K562 (cell line): ENCODE results near the gene NRG3. TPM values are rescaled to one million over a fixed set of nuclear protein-coding genes. Genes with fewer than 3 reads are reported as not detected.

Experiments used
- ATAC-seq: fragments of 200-7000 bp; cut with Tn5 transposase; 3 replicates; pipeline ENCODE4 v1.9.1; 2020; ENCODE audit warnings: moderate library complexity
- BruUV-seq: library from RNA; stranded (reverse); fragments of 400-500 nt; replicated peaks from 2 replicates; lab custom pipeline; 2021; lab: Mats Ljungman, UMichigan
- CTCF ChIA-PET: fragments of 300-600 bp; formaldehyde crosslinking; extraction: SDS; loops from one replicate; lab custom pipeline; 2021; ENCODE audit warnings: low intra/inter-chr PET ratio; lab: Yijun Ruan, JAX
- POLR2A ChIA-PET: fragments of 300-600, 350-650 bp; sonication (Branson Sonifier 250); formaldehyde crosslinking; extraction: SDS; loops from one replicate; lab custom pipeline; 2021; ENCODE audit warnings: antibody characterized with exemption, inconsistent platforms; lab: Yijun Ruan, JAX
- DNase-seq, 4 experiments: peaks; one replicate each; pipeline versions ENCODE4 v3.0.0 to v3.0.0-alpha.2; 2011 to 2018; ENCODE audit warnings: low spot score in 3 of 4, mixed read lengths in 3 of 4; ENCODE audit errors: extremely low read depth in 1 of 4
- FAIRE-seq: peaks from 2 replicates; lab custom pipeline; 2011; peaks lifted over from hg19 to GRCh38; lab: Jason Lieb, UNC
- H2AFZ ChIP-seq: 2 replicates; pipeline ENCODE4 v1.6.0; 2011; ENCODE audit warnings: low read depth, low read length, control low read depth, inconsistent platforms
- H3K27ac ChIP-seq: fragments of 200-600 bp; 3 replicates; pipeline ENCODE4 v1.8.0; 2011; ENCODE audit warnings: low read depth, mild to moderate bottlenecking, control low read depth, inconsistent platforms, low read length, moderate library complexity, mixed read lengths; ENCODE audit errors: extremely low read depth
- H3K27me3 ChIP-seq, 2 experiments: fragments of 300-600 bp in 1 of 2; 2 replicates in 1 of 2; 3 replicates in 1 of 2; pipeline versions ENCODE4 v1.6.0 to v1.8.0; 2011; ENCODE audit warnings: inconsistent platforms in 2 of 2, low read length in 2 of 2, mild to moderate bottlenecking in 1 of 2, mixed read lengths in 1 of 2, moderate library complexity in 1 of 2; ENCODE audit not compliant: control insufficient read depth in 2 of 2, insufficient read depth in 2 of 2
- H3K36me3 ChIP-seq: fragments of 300-600 bp; 3 replicates; pipeline ENCODE4 v1.8.0; 2011; ENCODE audit warnings: mild to moderate bottlenecking, low read length, inconsistent platforms; ENCODE audit not compliant: control insufficient read depth, insufficient read depth
- H3K4me1 ChIP-seq, 2 experiments: fragments of 200-600 bp in 1 of 2; replicated peaks in 1 of 2; 2 replicates in 1 of 2; 3 replicates in 1 of 2; pipeline versions ENCODE4 v1.5.1 to v1.8.0; 2011; ENCODE audit warnings: inconsistent platforms in 2 of 2, low read length in 2 of 2, mild to moderate bottlenecking in 1 of 2, mixed read lengths in 1 of 2, moderate library complexity in 1 of 2; ENCODE audit not compliant: control insufficient read depth in 2 of 2, insufficient read depth in 2 of 2
- H3K4me2 ChIP-seq: 2 replicates; pipeline ENCODE4 v1.6.1; 2011; ENCODE audit warnings: low read length, control low read depth, inconsistent platforms, mixed read lengths; ENCODE audit not compliant: insufficient read depth
- H3K4me3 ChIP-seq: fragments of 200-600 bp; sonication (generic), shearing (Covaris generic); 2 replicates; pipeline ENCODE4 v1.5.1; 2016; ENCODE audit warnings: control low read depth, inconsistent platforms
- H3K79me2 ChIP-seq: fragments of 200-600 bp; 3 replicates; pipeline ENCODE4 v1.8.0; 2011; ENCODE audit warnings: low read length, inconsistent platforms; ENCODE audit not compliant: control insufficient read depth, insufficient read depth
- H3K9ac ChIP-seq, 2 experiments: 2 replicates each; pipeline versions ENCODE4 v1.6.0 to v1.6.1; 2011; ENCODE audit warnings: low read depth in 2 of 2, low read length in 2 of 2, control low read depth in 1 of 2, inconsistent platforms in 1 of 2, mild to moderate bottlenecking in 1 of 2, mixed read lengths in 1 of 2; ENCODE audit not compliant: insufficient read depth in 1 of 2
- H3K9me1 ChIP-seq: one replicate; pipeline ENCODE4 v1.6.0; 2011; ENCODE audit warnings: inconsistent platforms, mild to moderate bottlenecking, low read length, moderate library complexity; ENCODE audit not compliant: control insufficient read depth, insufficient read depth
- H3K9me3 ChIP-seq: replicated peaks from 2 replicates; pipeline ENCODE4 v1.5.1; 2011; ENCODE audit warnings: low read depth, low read length, inconsistent platforms; ENCODE audit not compliant: control insufficient read depth, insufficient read depth
- H4K20me1 ChIP-seq: replicated peaks from 2 replicates; pipeline ENCODE4 v1.6.1; 2011; ENCODE audit warnings: low read length, inconsistent platforms, mixed read lengths; ENCODE audit not compliant: control insufficient read depth, insufficient read depth
- ELF4 ChIP-seq: fragments of 450-650 bp; formaldehyde crosslinking; IDR thresholded peaks from 2 replicates; pipeline ENCODE4 v1.4.0; 2022; ENCODE audit warnings: missing genetic modification characterization
- JUND ChIP-seq, 2 experiments: IDR thresholded peaks; 2 replicates in 1 of 2; 3 replicates in 1 of 2; pipeline ENCODE4 v1.6.1; 2011; ENCODE audit warnings: borderline replicate concordance in 2 of 2, low read depth in 2 of 2, low read length in 2 of 2, improper control_type of control experiment in 1 of 2, missing biosample characterization in 1 of 2, missing genetic modification characterization in 1 of 2, missing genetic modification reagents in 1 of 2
- NELFE ChIP-seq: IDR thresholded peaks from 2 replicates; pipeline ENCODE4 v1.6.1; 2011; ENCODE audit warnings: mild to moderate bottlenecking; ENCODE audit not compliant: insufficient read depth, insufficient read length
- NR2F6 ChIP-seq: fragments of 450-650 bp; formaldehyde crosslinking; IDR thresholded peaks from 2 replicates; pipeline ENCODE4 v1.4.0; 2020; ENCODE audit warnings: mild to moderate bottlenecking
- WGBS: fragments of 100-300 bp; shearing (Covaris generic); methylation state at CpG from one replicate; pipeline ENCODE4 v1.1.6; 2016; ENCODE audit warnings: low coverage, mixed read lengths; ENCODE audit not compliant: insufficient coverage; ENCODE audit errors: missing lambda C conversion rate; 5-methylcytosine and 5-hydroxymethylcytosine counted together
- in situ Hi-C: fragments of 300-500 bp; cut with MboI; formaldehyde crosslinking; loops from 4 replicates; pipeline ENCODE4 v1.15.0; 2018; ENCODE audit warnings: inconsistent platforms, mixed read lengths
- intact Hi-C: fragments of 100-400 bp; cut with micrococcal nuclease; formaldehyde crosslinking; loops from 2 replicates; pipeline ENCODE4 v1.14.2; 2022
- polyA plus RNA-seq, 8 experiments: library from polyadenylated mRNA; depleted of rRNA in 4 of 8; stranded (reverse) in 5 of 8; unstranded in 3 of 8; fragments of >200 nt; fragmentation: Nextera tagmentation in 2 of 8; fragmentation: Illumina TruSeq in 1 of 8; extraction: Ambion mirVana in 2 of 8; extraction: Trizol in 1 of 8; gene quantifications; 2 replicates each; pipeline versions ENCODE4 v1.2.1 to v1.2.3, GENCODE V29; 2011 to 2014; ENCODE audit warnings: inconsistent platforms in 1 of 8, missing spikeins in 1 of 8
- total RNA-seq, 7 experiments: library from RNA; depleted of rRNA in 6 of 7; stranded (reverse); fragments of >200 nt in 6 of 7; fragmentation: Illumina TruSeq in 2 of 7; extraction: Trizol in 2 of 7; gene quantifications; 2 replicates each; pipeline versions ENCODE4 v1.2.1 to v1.2.3, GENCODE V29; 2011 to 2021; ENCODE audit warnings: low replicate concordance in 1 of 7
- TF ChIP-seq, protein P1 (sequence below): fragments of 150-350 bp; IDR thresholded peaks from 2 replicates; pipeline ENCODE4 v1.6.1; 2014; ENCODE audit warnings: low read depth, mild to moderate bottlenecking, low read length, borderline replicate concordance
- TF ChIP-seq, protein P2 (sequence below): fragments of 250-450 bp; sonication (Bioruptor Pico); IDR thresholded peaks from 2 replicates; pipeline ENCODE4 v1.5.0; 2021

NRG3 gene
- total and polyA plus RNA-seq, 9 of the 15 experiments (the other 6 are each of a cell fraction or from before 2014, with no cell fraction given), result not detected

- TF ChIP-seq JUND (IDR thresholded peaks at IDR 0.05; ENCODE audit: borderline replicate concordance, low read depth, low read length) (no peak), JUND (tag; IDR thresholded peaks at IDR 0.05; ENCODE audit: borderline replicate concordance, low read depth, low read length) (no peak), ELF4 (CRISPR knock-in tag) (no peak), NR2F6 (CRISPR knock-in tag) (no peak)
- TF ChIP-seq, protein P1, sequence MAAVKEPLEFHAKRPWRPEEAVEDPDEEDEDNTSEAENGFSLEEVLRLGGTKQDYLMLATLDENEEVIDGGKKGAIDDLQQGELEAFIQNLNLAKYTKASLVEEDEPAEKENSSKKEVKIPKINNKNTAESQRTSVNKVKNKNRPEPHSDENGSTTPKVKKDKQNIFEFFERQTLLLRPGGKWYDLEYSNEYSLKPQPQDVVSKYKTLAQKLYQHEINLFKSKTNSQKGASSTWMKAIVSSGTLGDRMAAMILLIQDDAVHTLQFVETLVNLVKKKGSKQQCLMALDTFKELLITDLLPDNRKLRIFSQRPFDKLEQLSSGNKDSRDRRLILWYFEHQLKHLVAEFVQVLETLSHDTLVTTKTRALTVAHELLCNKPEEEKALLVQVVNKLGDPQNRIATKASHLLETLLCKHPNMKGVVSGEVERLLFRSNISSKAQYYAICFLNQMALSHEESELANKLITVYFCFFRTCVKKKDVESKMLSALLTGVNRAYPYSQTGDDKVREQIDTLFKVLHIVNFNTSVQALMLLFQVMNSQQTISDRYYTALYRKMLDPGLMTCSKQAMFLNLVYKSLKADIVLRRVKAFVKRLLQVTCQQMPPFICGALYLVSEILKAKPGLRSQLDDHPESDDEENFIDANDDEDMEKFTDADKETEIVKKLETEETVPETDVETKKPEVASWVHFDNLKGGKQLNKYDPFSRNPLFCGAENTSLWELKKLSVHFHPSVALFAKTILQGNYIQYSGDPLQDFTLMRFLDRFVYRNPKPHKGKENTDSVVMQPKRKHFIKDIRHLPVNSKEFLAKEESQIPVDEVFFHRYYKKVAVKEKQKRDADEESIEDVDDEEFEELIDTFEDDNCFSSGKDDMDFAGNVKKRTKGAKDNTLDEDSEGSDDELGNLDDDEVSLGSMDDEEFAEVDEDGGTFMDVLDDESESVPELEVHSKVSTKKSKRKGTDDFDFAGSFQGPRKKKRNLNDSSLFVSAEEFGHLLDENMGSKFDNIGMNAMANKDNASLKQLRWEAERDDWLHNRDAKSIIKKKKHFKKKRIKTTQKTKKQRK, result no peak
Observed at GRCh38 chr10:82908096-82908495, 1033.1 kb downstream of the NRG3 start (continued).

DNA sequence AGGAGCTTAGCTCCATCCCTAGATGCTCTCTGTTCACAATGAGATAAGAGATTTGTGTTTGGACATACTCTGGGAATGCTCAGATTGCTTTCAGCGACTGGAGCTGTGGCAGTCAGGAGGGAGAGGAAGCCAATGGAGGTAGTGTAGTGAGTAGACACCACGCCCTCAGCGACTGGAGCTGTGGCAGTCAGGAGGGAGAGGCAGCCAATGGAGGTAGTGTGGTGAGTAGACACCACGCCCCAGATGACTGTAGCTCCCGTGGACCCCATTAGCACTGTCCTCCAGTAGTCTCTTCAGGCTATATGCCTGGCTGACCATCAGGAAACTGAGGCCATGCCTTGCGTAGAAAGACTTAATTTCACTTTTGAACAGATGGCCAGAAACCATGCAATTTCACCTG, 1033.8 kb downstream of the NRG3 start:
- whole genome bisulfite sequencing, result 0% methylated on average over 6 of the region's 6 CpGs
- intact Hi-C loops, result no loop called here
- Histone ChIP-seq H2AFZ (no peak overlapping the region), H3K4me2 (no peak overlapping the region), H3K9me1 (no peaks in the 10 kb centered on the region), H3K27ac (no peak overlapping the region), H3K4me3 (no peak overlapping the region), H4K20me1 (no peaks in the 10 kb centered on the region), H3K36me3 (no peaks in the 10 kb centered on the region), H3K9ac (no peak overlapping the region), H3K4me1 (no peaks in the 10 kb centered on the region), H3K79me2 (no peaks in the 10 kb centered on the region), H3K27me3 (no peaks in the 10 kb centered on the region), H3K9me3 (0 out of 2 replicates have a peak, but pooled peaks cover 3% of the 10 kb centered on the region)
- POLR2A ChIA-PET, result no interaction called here
- TF ChIP-seq, protein P2, sequence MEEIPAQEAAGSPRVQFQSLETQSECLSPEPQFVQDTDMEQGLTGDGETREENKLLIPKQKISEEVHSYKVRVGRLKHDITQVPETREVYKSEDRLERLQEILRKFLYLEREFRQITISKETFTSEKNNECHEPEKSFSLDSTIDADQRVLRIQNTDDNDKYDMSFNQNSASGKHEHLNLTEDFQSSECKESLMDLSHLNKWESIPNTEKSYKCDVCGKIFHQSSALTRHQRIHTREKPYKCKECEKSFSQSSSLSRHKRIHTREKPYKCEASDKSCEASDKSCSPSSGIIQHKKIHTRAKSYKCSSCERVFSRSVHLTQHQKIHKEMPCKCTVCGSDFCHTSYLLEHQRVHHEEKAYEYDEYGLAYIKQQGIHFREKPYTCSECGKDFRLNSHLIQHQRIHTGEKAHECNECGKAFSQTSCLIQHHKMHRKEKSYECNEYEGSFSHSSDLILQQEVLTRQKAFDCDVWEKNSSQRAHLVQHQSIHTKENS (CRISPR knock-in tag), result no peak
- no peak for TF ChIP-seq NELFE
- DNase-seq (no peak), ATAC-seq (no peak), FAIRE-seq (no peak)
- BruUV-seq, result no TSS peak
- in situ Hi-C loops, result no loop called here
- CTCF ChIA-PET, result no interaction called here
